B cell (primary cell): ENCODE results near the gene ANKRD50.

Experiments
- EZH2 ChIP-seq: IDR thresholded peaks from 2 replicates; pipeline ENCODE4 v1.6.1; 2012; ENCODE audit warnings: borderline replicate concordance, low read depth, mild to moderate bottlenecking, moderate library complexity, low read length; ENCODE audit not compliant: insufficient read depth, poor library complexity, severe bottlenecking
- TF ChIP-seq, protein P1 (sequence below): fragments of 200-600 bp; IDR thresholded peaks from one replicate; pipeline ENCODE4 v1.8.0; 2022; ENCODE audit warnings: antibody characterized with exemption, mild to moderate bottlenecking

DNA sequence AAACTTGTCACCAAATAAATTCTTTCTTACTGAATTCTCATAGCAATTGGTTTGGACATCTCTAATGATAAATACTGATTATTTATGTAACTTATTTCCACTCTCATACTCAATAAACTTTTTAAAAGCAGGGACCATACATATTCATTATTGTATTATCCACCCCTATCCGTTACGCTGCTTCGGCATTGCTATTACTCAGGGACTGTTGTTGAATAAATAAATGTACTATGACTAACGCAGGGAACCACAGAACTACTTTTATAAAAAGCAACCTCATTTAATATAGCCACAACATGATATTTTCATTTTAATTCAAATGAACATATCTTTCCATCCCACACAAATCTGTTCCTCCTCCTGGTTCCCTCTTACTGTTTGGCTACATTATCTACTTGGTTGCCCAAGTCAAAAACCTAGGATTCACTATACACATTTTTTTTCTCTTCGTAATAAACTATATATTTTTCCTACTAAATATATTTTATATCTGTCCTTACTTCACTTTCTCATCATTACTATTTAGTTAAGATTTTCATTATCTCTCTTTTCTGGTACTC is 14.9 kb upstream of the ANKRD50 start:
- TF ChIP-seq, protein P1, sequence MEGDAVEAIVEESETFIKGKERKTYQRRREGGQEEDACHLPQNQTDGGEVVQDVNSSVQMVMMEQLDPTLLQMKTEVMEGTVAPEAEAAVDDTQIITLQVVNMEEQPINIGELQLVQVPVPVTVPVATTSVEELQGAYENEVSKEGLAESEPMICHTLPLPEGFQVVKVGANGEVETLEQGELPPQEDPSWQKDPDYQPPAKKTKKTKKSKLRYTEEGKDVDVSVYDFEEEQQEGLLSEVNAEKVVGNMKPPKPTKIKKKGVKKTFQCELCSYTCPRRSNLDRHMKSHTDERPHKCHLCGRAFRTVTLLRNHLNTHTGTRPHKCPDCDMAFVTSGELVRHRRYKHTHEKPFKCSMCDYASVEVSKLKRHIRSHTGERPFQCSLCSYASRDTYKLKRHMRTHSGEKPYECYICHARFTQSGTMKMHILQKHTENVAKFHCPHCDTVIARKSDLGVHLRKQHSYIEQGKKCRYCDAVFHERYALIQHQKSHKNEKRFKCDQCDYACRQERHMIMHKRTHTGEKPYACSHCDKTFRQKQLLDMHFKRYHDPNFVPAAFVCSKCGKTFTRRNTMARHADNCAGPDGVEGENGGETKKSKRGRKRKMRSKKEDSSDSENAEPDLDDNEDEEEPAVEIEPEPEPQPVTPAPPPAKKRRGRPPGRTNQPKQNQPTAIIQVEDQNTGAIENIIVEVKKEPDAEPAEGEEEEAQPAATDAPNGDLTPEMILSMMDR, result no peak
- TF ChIP-seq EZH2, result no peak
